ENCODE measurements around the gene NSRP1.
"Not testable (repeated sequence)": the region's sequence is repeated elsewhere in the genome, so short reads cannot be mapped to it uniquely, and the experiment has no call there.

Gene NSRP1

GRCh38 chr17:30173649-30174048, 57.0 kb downstream of the NSRP1 start:
- intact Hi-C loops (cut with DNase I), result no loop called here
- no peak for DNase-seq

GRCh38 chr17:30174556-30174955, 57.9 kb downstream of the NSRP1 start:
- DNase-seq, result no peak
- intact Hi-C loops (cut with DNase I), result no loop called here

- DNase-seq, result no peak
- intact Hi-C loops (cut with DNase I), result no loop called here
Observed at GRCh38 chr17:30176855-30177254, 60.2 kb downstream of the NSRP1 start.

GRCh38 chr17:30186761-30187160, 70.1 kb downstream of the NSRP1 start:
- DNase-seq, result no peak
- intact Hi-C loops (cut with DNase I), result no loop called here

- DNase-seq, result no peak
- intact Hi-C loops (cut with DNase I), result no loop called here
Observed at GRCh38 chr17:30187573-30187972, 71.0 kb downstream of the NSRP1 start.

GRCh38 chr17:30188211-30188939, 71.8 kb downstream of the NSRP1 start:
- intact Hi-C loops (cut with DNase I), result no loop called here
- no peak for DNase-seq

GRCh38 chr17:30191072-30191471, 74.5 kb downstream of the NSRP1 start:
- no peak for DNase-seq
- intact Hi-C loops (cut with DNase I), result no loop called here

GRCh38 chr17:30196504-30196903, 79.9 kb downstream of the NSRP1 start:
- DNase-seq, result no peak
- intact Hi-C loops (cut with DNase I), result no loop called here

GRCh38 chr17:30197416-30197815, 80.8 kb downstream of the NSRP1 start:
- no peak for DNase-seq
- intact Hi-C loops (cut with DNase I), result no loop called here

GRCh38 chr17:30199600-30199999, 83.0 kb downstream of the NSRP1 start:
- DNase-seq, result no peak
- intact Hi-C loops (cut with DNase I), result no loop called here

GRCh38 chr17:30200106-30200505, 83.5 kb downstream of the NSRP1 start:
- no peak for DNase-seq
- intact Hi-C loops (cut with DNase I), result no loop called here

GRCh38 chr17:30200656-30201055, 84.0 kb downstream of the NSRP1 start:
- intact Hi-C loops (cut with DNase I); DNase-seq: not testable (repeated sequence)

- intact Hi-C loops (cut with DNase I), result no loop called here
- DNase-seq, result no peak
Observed at GRCh38 chr17:30203471-30203981, 86.9 kb downstream of the NSRP1 start.

- no peak for DNase-seq
Observed at GRCh38 chr17:30207655-30208054, 91.0 kb downstream of the NSRP1 start.

GRCh38 chr17:30208214-30208613, 91.6 kb downstream of the NSRP1 start:
- intact Hi-C loops (cut with DNase I), result no loop called here
- DNase-seq, result no peak

More at GRCh38 chr17:30207655-30208054, 91.0 kb downstream of the NSRP1 start:
- intact Hi-C loops (cut with DNase I), result no loop called here

GRCh38 chr17:30209930-30210329, 93.3 kb downstream of the NSRP1 start:
- no peak for DNase-seq
- intact Hi-C loops (cut with DNase I), result no loop called here

GRCh38 chr17:30210366-30210765, 93.8 kb downstream of the NSRP1 start:
- intact Hi-C loops (cut with DNase I), result no loop called here
- DNase-seq, result no peak

GRCh38 chr17:30210901-30211300, 94.3 kb downstream of the NSRP1 start:
- no peak for DNase-seq
- intact Hi-C loops (cut with DNase I), result no loop called here

- no peak for DNase-seq
- intact Hi-C loops (cut with DNase I), result no loop called here
Observed at GRCh38 chr17:30211371-30211770, 94.8 kb downstream of the NSRP1 start.

- DNase-seq, result no peak
- intact Hi-C loops (cut with DNase I), result no loop called here
Observed at GRCh38 chr17:30212750-30213149, 96.1 kb downstream of the NSRP1 start.

GRCh38 chr17:30217054-30217453, 100.4 kb downstream of the NSRP1 start:
- intact Hi-C loops (cut with DNase I), result no loop called here
- DNase-seq, result no peak

GRCh38 chr17:30217746-30218245, 101.2 kb downstream of the NSRP1 start:
- intact Hi-C loops (cut with DNase I), result no loop called here
- DNase-seq, result no peak

Data from posterior cingulate gyrus (tissue), 11 donors.